HepG2 (cell line): ENCODE data around the gene CKAP2. TPM values are rescaled to one million over a fixed set of nuclear protein-coding genes. Genes with fewer than 3 reads are reported as not detected.

Experiments used
- AGO2 ChIP-seq: fragments of 200-400 bp; formaldehyde crosslinking; optimal IDR thresholded peaks from 2 replicates; pipeline ENCODE3; 2017; ENCODE audit warnings: mild to moderate bottlenecking, low read depth, low read length, moderate library complexity
- BCLAF1 ChIP-seq: fragments of 450-650 bp; IDR thresholded peaks from 2 replicates; pipeline ENCODE4 v1.6.1; 2017; ENCODE audit warnings: mild to moderate bottlenecking
- ESRRA ChIP-seq: sonication (generic); formaldehyde crosslinking; IDR thresholded peaks from 2 replicates; pipeline ENCODE4 v1.5.1; 2020; ENCODE audit warnings: mild to moderate bottlenecking, low read depth, missing genetic modification reagents
- FOXO1 ChIP-seq: sonication (generic); formaldehyde crosslinking; IDR thresholded peaks from 2 replicates; pipeline ENCODE4 v1.4.0; 2020; ENCODE audit warnings: missing genetic modification reagents
- GATAD2A ChIP-seq: IDR thresholded peaks from 2 replicates; pipeline ENCODE4 v1.6.1; 2016
- MAZ ChIP-seq, 2 experiments: sonication (generic) in 1 of 2; formaldehyde crosslinking in 1 of 2; IDR thresholded peaks; 2 replicates each; pipeline versions ENCODE4 v1.5.0 to v1.6.1; 2012 to 2020; ENCODE audit warnings: low read depth in 2 of 2, mild to moderate bottlenecking in 2 of 2, borderline replicate concordance in 1 of 2, improper control_type of control experiment in 1 of 2, low read length in 1 of 2, missing genetic modification reagents in 1 of 2, moderate library complexity in 1 of 2
- MTA1 ChIP-seq: sonication (generic); formaldehyde crosslinking; IDR thresholded peaks from 2 replicates; pipeline ENCODE4 v1.4.0; 2020; ENCODE audit warnings: missing genetic modification reagents, mild to moderate bottlenecking, borderline replicate concordance
- RORA ChIP-seq: sonication (generic); formaldehyde crosslinking; IDR thresholded peaks from 2 replicates; pipeline ENCODE4 v1.5.0; 2020; ENCODE audit warnings: mild to moderate bottlenecking, missing genetic modification reagents, moderate library complexity
- ZNF616 ChIP-seq: sonication (generic); formaldehyde crosslinking; IDR thresholded peaks from 2 replicates; pipeline ENCODE4 v1.5.0; 2020; ENCODE audit warnings: low read depth, mild to moderate bottlenecking, missing genetic modification reagents
- ZSCAN25 ChIP-seq: sonication (generic); formaldehyde crosslinking; IDR thresholded peaks from 2 replicates; pipeline ENCODE4 v1.8.0; 2022; ENCODE audit warnings: mild to moderate bottlenecking, missing genetic modification reagents
- polyA plus RNA-seq, 8 experiments: library from polyadenylated mRNA; depleted of rRNA in 3 of 8; stranded (reverse) in 7 of 8; unstranded in 1 of 8; fragments of >200 nt; fragmentation: Illumina TruSeq in 4 of 8; extraction: Trizol in 4 of 8; gene quantifications; 2 replicates each; pipeline versions ENCODE4 v1.2.1 to v1.2.3, GENCODE V29; 2011 to 2016; ENCODE audit warnings: low read depth in 4 of 8, missing spikeins in 1 of 8, mixed read lengths in 1 of 8; ENCODE audit not compliant: insufficient read depth in 1 of 8
- total RNA-seq, 5 experiments: library from RNA; depleted of rRNA; stranded (reverse); fragments of >200 nt; fragmentation: Illumina TruSeq; extraction: Trizol; gene quantifications; 2 replicates each; pipeline ENCODE4 v1.2.3, GENCODE V29; 2016; ENCODE audit warnings: low read depth in 1 of 5
- TF ChIP-seq, protein P1 (sequence below): sonication (generic); formaldehyde crosslinking; IDR thresholded peaks from 2 replicates; pipeline ENCODE4 v1.5.0; 2020; ENCODE audit warnings: mild to moderate bottlenecking, missing genetic modification reagents
- TF ChIP-seq, protein P2 (sequence below): sonication (generic); formaldehyde crosslinking; IDR thresholded peaks from 2 replicates; pipeline ENCODE4 v1.4.0; 2020; ENCODE audit warnings: missing genetic modification reagents; ENCODE audit errors: not compliant biosample characterization
- TF ChIP-seq, protein P3 (sequence below): sonication (generic); formaldehyde crosslinking; IDR thresholded peaks from 2 replicates; pipeline ENCODE4 v1.5.0; 2020; ENCODE audit warnings: mild to moderate bottlenecking, missing genetic modification reagents, borderline replicate concordance
- TF ChIP-seq, protein P4 (sequence below): sonication (generic); formaldehyde crosslinking; IDR thresholded peaks from 2 replicates; pipeline ENCODE4 v1.4.0; 2020; ENCODE audit warnings: missing genetic modification reagents

Gene CKAP2
- total and polyA plus RNA-seq, 2 of the 13 experiments (the other 11 are each of a cell fraction or from before 2014, with no cell fraction given): 6.7 to 40.3 TPM

DNA sequence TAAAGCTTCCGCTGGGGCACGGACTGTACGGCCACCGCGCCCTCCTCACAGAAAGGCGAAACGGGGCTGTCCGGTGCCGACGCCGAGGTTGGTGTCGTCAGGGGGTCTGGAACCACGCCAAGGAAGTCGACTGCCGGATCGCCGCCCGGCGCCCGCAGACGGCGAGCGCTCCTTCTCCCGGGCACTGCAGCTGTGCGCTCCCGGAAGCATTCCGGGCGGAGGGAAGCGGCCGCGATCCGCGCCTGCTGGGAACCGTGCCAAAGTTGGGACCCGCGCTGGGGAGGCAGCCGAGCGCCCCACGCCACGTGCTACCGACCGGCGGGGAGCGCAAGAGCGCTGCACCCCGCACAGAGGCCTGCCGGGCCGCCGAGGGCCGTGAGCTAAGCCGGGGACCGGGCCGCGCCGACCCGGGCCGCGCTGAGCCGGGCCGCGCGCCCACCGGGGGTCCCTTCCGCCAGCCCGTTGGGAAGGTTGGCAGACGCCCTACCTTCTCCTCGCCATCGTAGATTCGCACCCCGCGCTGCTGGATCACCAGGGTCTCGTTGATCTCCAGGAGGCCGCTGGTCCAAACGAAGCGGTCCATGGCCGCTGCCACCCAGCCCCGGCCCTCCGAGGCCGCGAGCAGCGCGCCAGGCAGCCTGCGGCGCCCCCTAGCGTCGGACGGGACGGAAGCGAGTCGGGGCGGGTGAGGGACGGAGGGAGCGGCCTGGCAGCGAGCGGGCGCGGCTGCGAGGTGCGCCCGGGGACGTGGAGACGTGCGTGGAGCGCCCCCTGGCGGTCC, 5.1 kb upstream of the CKAP2 start, which contains the start of gene VPS36 (continued):
- TF ChIP-seq ESRRA (CRISPR knock-in tag): peak; percentile 77
- TF ChIP-seq, protein P1, sequence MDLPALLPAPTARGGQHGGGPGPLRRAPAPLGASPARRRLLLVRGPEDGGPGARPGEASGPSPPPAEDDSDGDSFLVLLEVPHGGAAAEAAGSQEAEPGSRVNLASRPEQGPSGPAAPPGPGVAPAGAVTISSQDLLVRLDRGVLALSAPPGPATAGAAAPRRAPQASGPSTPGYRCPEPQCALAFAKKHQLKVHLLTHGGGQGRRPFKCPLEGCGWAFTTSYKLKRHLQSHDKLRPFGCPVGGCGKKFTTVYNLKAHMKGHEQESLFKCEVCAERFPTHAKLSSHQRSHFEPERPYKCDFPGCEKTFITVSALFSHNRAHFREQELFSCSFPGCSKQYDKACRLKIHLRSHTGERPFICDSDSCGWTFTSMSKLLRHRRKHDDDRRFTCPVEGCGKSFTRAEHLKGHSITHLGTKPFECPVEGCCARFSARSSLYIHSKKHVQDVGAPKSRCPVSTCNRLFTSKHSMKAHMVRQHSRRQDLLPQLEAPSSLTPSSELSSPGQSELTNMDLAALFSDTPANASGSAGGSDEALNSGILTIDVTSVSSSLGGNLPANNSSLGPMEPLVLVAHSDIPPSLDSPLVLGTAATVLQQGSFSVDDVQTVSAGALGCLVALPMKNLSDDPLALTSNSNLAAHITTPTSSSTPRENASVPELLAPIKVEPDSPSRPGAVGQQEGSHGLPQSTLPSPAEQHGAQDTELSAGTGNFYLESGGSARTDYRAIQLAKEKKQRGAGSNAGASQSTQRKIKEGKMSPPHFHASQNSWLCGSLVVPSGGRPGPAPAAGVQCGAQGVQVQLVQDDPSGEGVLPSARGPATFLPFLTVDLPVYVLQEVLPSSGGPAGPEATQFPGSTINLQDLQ (CRISPR knock-in tag): peak; percentile 46; the same call in 1 of the 2 replicates
- TF ChIP-seq, protein P2, sequence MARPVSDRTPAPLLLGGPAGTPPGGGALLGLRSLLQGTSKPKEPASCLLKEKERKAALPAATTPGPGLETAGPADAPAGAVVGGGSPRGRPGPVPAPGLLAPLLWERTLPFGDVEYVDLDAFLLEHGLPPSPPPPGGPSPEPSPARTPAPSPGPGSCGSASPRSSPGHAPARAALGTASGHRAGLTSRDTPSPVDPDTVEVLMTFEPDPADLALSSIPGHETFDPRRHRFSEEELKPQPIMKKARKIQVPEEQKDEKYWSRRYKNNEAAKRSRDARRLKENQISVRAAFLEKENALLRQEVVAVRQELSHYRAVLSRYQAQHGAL (CRISPR knock-in tag): no peak
- TF ChIP-seq, protein P3, sequence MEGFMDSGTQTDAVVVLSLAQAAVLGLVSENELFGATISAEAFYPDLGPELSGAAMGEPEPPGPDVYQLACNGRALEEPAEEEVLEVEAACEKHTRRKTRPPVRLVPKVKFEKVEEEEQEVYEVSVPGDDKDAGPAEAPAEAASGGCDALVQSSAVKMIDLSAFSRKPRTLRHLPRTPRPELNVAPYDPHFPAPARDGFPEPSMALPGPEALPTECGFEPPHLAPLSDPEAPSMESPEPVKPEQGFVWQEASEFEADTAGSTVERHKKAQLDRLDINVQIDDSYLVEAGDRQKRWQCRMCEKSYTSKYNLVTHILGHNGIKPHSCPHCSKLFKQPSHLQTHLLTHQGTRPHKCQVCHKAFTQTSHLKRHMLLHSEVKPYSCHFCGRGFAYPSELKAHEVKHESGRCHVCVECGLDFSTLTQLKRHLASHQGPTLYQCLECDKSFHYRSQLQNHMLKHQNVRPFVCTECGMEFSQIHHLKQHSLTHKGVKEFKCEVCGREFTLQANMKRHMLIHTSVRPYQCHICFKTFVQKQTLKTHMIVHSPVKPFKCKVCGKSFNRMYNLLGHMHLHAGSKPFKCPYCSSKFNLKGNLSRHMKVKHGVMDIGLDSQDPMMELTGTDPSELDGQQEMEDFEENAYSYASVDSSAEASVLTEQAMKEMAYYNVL (CRISPR knock-in tag): peak; percentile 85
- TF ChIP-seq FOXO1 (CRISPR knock-in tag): peak; percentile 48
- TF ChIP-seq, protein P4, sequence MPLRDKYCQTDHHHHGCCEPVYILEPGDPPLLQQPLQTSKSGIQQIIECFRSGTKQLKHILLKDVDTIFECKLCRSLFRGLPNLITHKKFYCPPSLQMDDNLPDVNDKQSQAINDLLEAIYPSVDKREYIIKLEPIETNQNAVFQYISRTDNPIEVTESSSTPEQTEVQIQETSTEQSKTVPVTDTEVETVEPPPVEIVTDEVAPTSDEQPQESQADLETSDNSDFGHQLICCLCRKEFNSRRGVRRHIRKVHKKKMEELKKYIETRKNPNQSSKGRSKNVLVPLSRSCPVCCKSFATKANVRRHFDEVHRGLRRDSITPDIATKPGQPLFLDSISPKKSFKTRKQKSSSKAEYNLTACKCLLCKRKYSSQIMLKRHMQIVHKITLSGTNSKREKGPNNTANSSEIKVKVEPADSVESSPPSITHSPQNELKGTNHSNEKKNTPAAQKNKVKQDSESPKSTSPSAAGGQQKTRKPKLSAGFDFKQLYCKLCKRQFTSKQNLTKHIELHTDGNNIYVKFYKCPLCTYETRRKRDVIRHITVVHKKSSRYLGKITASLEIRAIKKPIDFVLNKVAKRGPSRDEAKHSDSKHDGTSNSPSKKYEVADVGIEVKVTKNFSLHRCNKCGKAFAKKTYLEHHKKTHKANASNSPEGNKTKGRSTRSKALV (CRISPR knock-in tag): 0 out of 2 replicates have a peak, but pooled peaks have one; percentile 8
- peak; percentile 90 for TF ChIP-seq AGO2
- TF ChIP-seq BCLAF1: no peak
- 0 out of 2 replicates have a peak, but pooled peaks have one; percentile 32 for TF ChIP-seq GATAD2A
- TF ChIP-seq ZNF616 (CRISPR knock-in tag): peak; percentile 81; the same call in 1 of the 2 replicates
- peak; percentile 56 for TF ChIP-seq ZSCAN25
- TF ChIP-seq MTA1 (CRISPR knock-in tag): peak; percentile 52; the same call in 1 of the 2 replicates
- TF ChIP-seq MAZ (IDR thresholded peaks at IDR 0.05; ENCODE audit: borderline replicate concordance, low read depth, low read length): peak; percentile 95
- peak; percentile 97 for TF ChIP-seq MAZ (CRISPR knock-in tag; IDR thresholded peaks at IDR 0.05; ENCODE audit: low read depth)
- no peak for TF ChIP-seq RORA (CRISPR knock-in tag)
